ENCODE measurements around the gene PEX7. TPM values are rescaled to one million over a fixed set of nuclear protein-coding genes. Genes with fewer than 3 reads are reported as not detected.
A peak's percentile ranks its signal among the peaks of the same experiment; 100 is the strongest.

PEX7 gene
- polyA plus RNA-seq, 3 donors = 3.0 to 6.1 (median 3.9) TPM

DNA sequence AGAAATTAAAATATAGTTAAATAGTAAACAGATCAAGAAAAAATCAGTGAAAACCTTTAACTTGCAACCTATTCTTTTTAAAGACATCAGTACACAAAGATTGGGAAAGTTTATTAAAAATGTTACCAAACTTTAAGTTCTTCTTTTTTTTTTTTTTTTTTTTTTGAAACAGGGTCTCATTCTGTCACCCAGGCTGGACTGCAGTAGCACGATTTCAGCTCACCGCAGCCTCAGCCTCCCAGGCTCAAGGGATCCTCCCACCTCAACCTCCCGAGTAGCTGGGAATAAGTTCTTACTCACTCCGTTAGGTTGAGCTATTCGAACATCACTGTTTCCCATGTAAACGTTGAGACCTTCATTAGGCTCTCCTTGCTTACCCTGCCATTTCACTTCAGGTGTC, 35.7 kb upstream of the PEX7 start:
- Histone ChIP-seq H4K20me1 (ENCODE audit: insufficient read depth, low read length) (peaks cover 55% of the 10 kb centered on the region), H3K4me2 (replicated peaks; ENCODE audit: extremely low read depth, low read length, poor library complexity, severe bottlenecking) (peak overlapping the region; percentile 89), H3K79me2 (ENCODE audit: insufficient read depth, low read length) (peaks cover 95% of the 10 kb centered on the region), H3K4me3 (replicated peaks in 1 of 3; ENCODE audit: low read depth in 2 of 3, low read length in 3 of 3) (peak overlapping the region in 1 of 3 experiments; percentile 91), H3K4me1 (ENCODE audit: control insufficient read depth in 1 of 2, insufficient read depth in 2 of 2, low read length in 2 of 2) (peaks cover 83 to 95% of the 10 kb centered on the region in 2 donors), H3K36me3 (replicated peaks in 1 of 2; ENCODE audit: control insufficient read depth in 1 of 2, insufficient read depth in 2 of 2, low read length in 2 of 2) (peaks cover 0 to 9% of the 10 kb centered on the region in 2 donors), H2AFZ (ENCODE audit: insufficient read depth, low read depth, low read length, poor library complexity, severe bottlenecking) (no peak overlapping the region), H3K9ac (ENCODE audit: insufficient read depth, low read length, poor library complexity, severe bottlenecking) (no peak overlapping the region), H3K27ac (ENCODE audit: low read depth in 1 of 2, low read length in 2 of 2) (peak overlapping the region; percentile 81 to 83), H3K27me3 (ENCODE audit: control insufficient read depth in 2 of 2, insufficient read depth in 2 of 2, low read length in 2 of 2) (no peaks in the 10 kb centered on the region), H3K9me3 (replicated peaks in 1 of 2; ENCODE audit: control insufficient read depth in 1 of 2, insufficient read depth in 1 of 2, low read length in 2 of 2) (no peaks in the 10 kb centered on the region)
- peaks cover 8 to 17% of the 10 kb centered on the region in 2 donors for H3K36me3 Mint-ChIP-seq
- intact Hi-C loops (cut with micrococcal nuclease) = loop anchor here in 1 of 2 donors (10.0 kb wide), 2 partner anchors 448 to 502 kb away; partner anchors contain the start of gene BCLAF1
- TF ChIP-seq, protein P1, sequence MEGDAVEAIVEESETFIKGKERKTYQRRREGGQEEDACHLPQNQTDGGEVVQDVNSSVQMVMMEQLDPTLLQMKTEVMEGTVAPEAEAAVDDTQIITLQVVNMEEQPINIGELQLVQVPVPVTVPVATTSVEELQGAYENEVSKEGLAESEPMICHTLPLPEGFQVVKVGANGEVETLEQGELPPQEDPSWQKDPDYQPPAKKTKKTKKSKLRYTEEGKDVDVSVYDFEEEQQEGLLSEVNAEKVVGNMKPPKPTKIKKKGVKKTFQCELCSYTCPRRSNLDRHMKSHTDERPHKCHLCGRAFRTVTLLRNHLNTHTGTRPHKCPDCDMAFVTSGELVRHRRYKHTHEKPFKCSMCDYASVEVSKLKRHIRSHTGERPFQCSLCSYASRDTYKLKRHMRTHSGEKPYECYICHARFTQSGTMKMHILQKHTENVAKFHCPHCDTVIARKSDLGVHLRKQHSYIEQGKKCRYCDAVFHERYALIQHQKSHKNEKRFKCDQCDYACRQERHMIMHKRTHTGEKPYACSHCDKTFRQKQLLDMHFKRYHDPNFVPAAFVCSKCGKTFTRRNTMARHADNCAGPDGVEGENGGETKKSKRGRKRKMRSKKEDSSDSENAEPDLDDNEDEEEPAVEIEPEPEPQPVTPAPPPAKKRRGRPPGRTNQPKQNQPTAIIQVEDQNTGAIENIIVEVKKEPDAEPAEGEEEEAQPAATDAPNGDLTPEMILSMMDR (IDR thresholded peaks at IDR 0.05) = no peak
- H3K27ac Mint-ChIP-seq = peak overlapping the region; percentile 94 to 98 (median 95)
- no peak overlapping the region for H3K4me3 Mint-ChIP-seq
- DNase-seq = peak in 2 of 3 donors; percentile 51 to 56
- H3K27me3 Mint-ChIP-seq (ENCODE audit: low read depth in 3 of 3) = peaks cover 0 to 2% (median 2%) of the 10 kb centered on the region in 3 donors
- H3K4me1 Mint-ChIP-seq = peaks cover 89% of the 10 kb centered on the region
- 13% methylated on average over 3 of the region's 6 CpGs for WGBS (ENCODE audit: insufficient coverage)
- peaks cover 0 to 2% (median 0%) of the 10 kb centered on the region in 7 donors for H3K9me3 Mint-ChIP-seq

DNA sequence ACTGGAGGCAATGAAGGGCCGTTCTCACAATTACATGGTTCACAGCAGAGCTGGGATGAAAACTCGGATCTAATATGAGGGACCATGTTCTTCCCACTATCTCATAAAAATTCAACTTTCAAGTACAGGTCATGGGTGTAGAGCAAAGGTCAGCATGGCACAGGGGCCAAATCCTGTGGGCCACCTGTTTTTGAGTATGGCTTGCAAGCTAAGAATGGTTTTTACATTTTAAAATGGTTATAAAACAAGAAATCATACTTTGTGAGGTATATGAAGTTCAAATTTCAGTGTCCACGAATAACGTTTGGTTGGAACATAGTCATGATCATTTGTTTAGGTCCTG, 34.7 kb upstream of the PEX7 start:
- peaks cover 54% of the 10 kb centered on the region for H4K20me1 ChIP-seq (ENCODE audit: insufficient read depth, low read length)
- WGBS (ENCODE audit: insufficient coverage) = no CpG with 5 or more reads among the region's 4 CpGs
- H3K79me2 ChIP-seq (ENCODE audit: insufficient read depth, low read length) = peaks cover 93% of the 10 kb centered on the region
- no peak overlapping the region for H2AFZ ChIP-seq (ENCODE audit: insufficient read depth, low read depth, low read length, poor library complexity, severe bottlenecking)
- Mint-ChIP-seq H3K9me3 (peaks cover 0 to 2% (median 0%) of the 10 kb centered on the region in 7 donors), H3K27ac (peak overlapping the region; percentile 87 to 95 (median 94)), H3K27me3 (ENCODE audit: low read depth in 3 of 3) (peaks cover 0 to 2% (median 2%) of the 10 kb centered on the region in 3 donors), H3K4me1 (peaks cover 79% of the 10 kb centered on the region), H3K4me3 (peak overlapping the region in 1 of 2 donors; percentile 62), H3K36me3 (peaks cover 8 to 17% of the 10 kb centered on the region in 2 donors)
- peak overlapping the region; percentile 81 to 83 for H3K27ac ChIP-seq (ENCODE audit: low read depth in 1 of 2, low read length in 2 of 2)
- H3K4me1 ChIP-seq (ENCODE audit: control insufficient read depth in 1 of 2, insufficient read depth in 2 of 2, low read length in 2 of 2) = peaks cover 74 to 84% of the 10 kb centered on the region in 2 donors
- intact Hi-C loops (cut with micrococcal nuclease) = loop anchor here in 1 of 2 donors (10.0 kb wide), 2 partner anchors 447 to 503 kb away; partner anchors contain the start of gene BCLAF1
- H3K4me3 ChIP-seq (replicated peaks in 1 of 3; ENCODE audit: low read depth in 2 of 3, low read length in 3 of 3) = peak overlapping the region in 1 of 3 experiments; percentile 91
- H3K9ac ChIP-seq (ENCODE audit: insufficient read depth, low read length, poor library complexity, severe bottlenecking) = no peak overlapping the region
- peak overlapping the region; percentile 89 for H3K4me2 ChIP-seq (replicated peaks; ENCODE audit: extremely low read depth, low read length, poor library complexity, severe bottlenecking)
- no peaks in the 10 kb centered on the region for H3K27me3 ChIP-seq (ENCODE audit: control insufficient read depth in 2 of 2, insufficient read depth in 2 of 2, low read length in 2 of 2)
- peaks cover 0 to 9% of the 10 kb centered on the region in 2 donors for H3K36me3 ChIP-seq (replicated peaks in 1 of 2; ENCODE audit: control insufficient read depth in 1 of 2, insufficient read depth in 2 of 2, low read length in 2 of 2)
- no peak for DNase-seq
- H3K9me3 ChIP-seq (replicated peaks in 1 of 2; ENCODE audit: control insufficient read depth in 1 of 2, insufficient read depth in 1 of 2, low read length in 2 of 2) = no peaks in the 10 kb centered on the region
- TF ChIP-seq, protein P1 (IDR thresholded peaks at IDR 0.05) = no peak
